HCT116 (cell line): ENCODE measurements around the gene PARD6G. TPM values are rescaled to one million over a fixed set of nuclear protein-coding genes. Genes with fewer than 3 reads are reported as not detected.

Experiments used
- ATAC-seq: fragments of 200-7000 bp; cut with Tn5 transposase; 2 replicates; pipeline ENCODE4 v1.9.1; 2020; ENCODE audit warnings: mild to moderate bottlenecking, moderate library complexity
- BruUV-seq: library from RNA; stranded (reverse); fragments of 400-500 nt; replicated peaks from 2 replicates; lab custom pipeline; 2021; lab: Mats Ljungman, UMichigan
- CTCF ChIA-PET: fragments of 300-600 bp; sonication (Branson Sonifier 250); formaldehyde crosslinking; loops from one replicate; lab custom pipeline; 2021; ENCODE audit warnings: antibody characterized with exemption; lab: Charles Lee
- POLR2A ChIA-PET: fragments of 300-600, 350-600 bp; sonication (Branson Sonifier 250); formaldehyde crosslinking; loops from one replicate; lab custom pipeline; 2021; ENCODE audit warnings: antibody characterized with exemption; lab: Charles Lee
- RAD21 ChIA-PET, 2 experiments: fragments of 300-600 bp; sonication (Branson Sonifier 250); formaldehyde crosslinking; loops; one replicate each; lab custom pipeline; 2023; ENCODE audit warnings: low total read pairs in 2 of 2; ENCODE audit not compliant: uncharacterized antibody in 2 of 2, unreplicated experiment in 2 of 2, low non-redundant PET in 1 of 2; lab: Charles Lee
- DNase-seq: peaks from one replicate; pipeline ENCODE4 v3.0.0-alpha.2; 2010; ENCODE audit warnings: low read depth, low spot score
- H2AFZ ChIP-seq: fragments of 200-600 bp; shearing (Covaris generic), sonication (generic); 2 replicates; pipeline ENCODE4 v1.6.1; 2017; ENCODE audit warnings: low read depth, mixed run types, mixed read lengths, antibody characterized with exemption, low read length; ENCODE audit not compliant: poor library complexity, severe bottlenecking
- H3K27ac ChIP-seq: 2 replicates; pipeline ENCODE4 v1.5.1; 2012; ENCODE audit warnings: low read depth, low read length
- H3K27me3 ChIP-seq: fragments of 200-600 bp; sonication (generic); 2 replicates; pipeline ENCODE4 v1.6.1; 2016; ENCODE audit warnings: mixed run types, low read length, mixed read lengths; ENCODE audit not compliant: insufficient read depth
- H3K36me3 ChIP-seq, 2 experiments: fragments of 200-500 bp in 1 of 2; fragments of 200-600 bp in 1 of 2; sonication (Bioruptor generic) in 1 of 2; sonication (generic) in 1 of 2; 2 replicates each; pipeline versions ENCODE4 v1.5.1 to v1.6.1; 2014 to 2016; ENCODE audit warnings: low read length in 2 of 2, inconsistent platforms in 1 of 2, mixed read lengths in 1 of 2, mixed run types in 1 of 2; ENCODE audit not compliant: insufficient read depth in 2 of 2, control insufficient read depth in 1 of 2
- H3K4me1 ChIP-seq, 2 experiments: fragments of 200-600 bp in 1 of 2; sonication (generic) in 1 of 2; 2 replicates each; pipeline versions ENCODE4 v1.5.1 to v1.6.1; 2012 to 2017; ENCODE audit warnings: low read length in 2 of 2, inconsistent platforms in 1 of 2, mild to moderate bottlenecking in 1 of 2, mixed read lengths in 1 of 2, mixed run types in 1 of 2, moderate library complexity in 1 of 2; ENCODE audit not compliant: insufficient read depth in 2 of 2, control insufficient read depth in 1 of 2
- H3K4me2 ChIP-seq: fragments of 200-600 bp; sonication (generic); 2 replicates; pipeline ENCODE4 v1.6.1; 2017; ENCODE audit warnings: mixed run types, low read length, mixed read lengths
- H3K4me3 ChIP-seq, 2 experiments: fragments of 200-600 bp in 1 of 2; sonication (generic) in 1 of 2; replicated peaks in 1 of 2; 2 replicates each; pipeline ENCODE4 v1.5.1; 2011 to 2016; ENCODE audit warnings: low read length in 2 of 2, control low read depth in 1 of 2, low read depth in 1 of 2, mild to moderate bottlenecking in 1 of 2, mixed read lengths in 1 of 2, mixed run types in 1 of 2
- H3K79me2 ChIP-seq: fragments of 200-600 bp; sonication (generic); 2 replicates; pipeline ENCODE4 v1.6.1; 2017; ENCODE audit warnings: mild to moderate bottlenecking, mixed run types, low read length, moderate library complexity, mixed read lengths; ENCODE audit not compliant: insufficient read depth
- H3K9ac ChIP-seq: fragments of 200-600 bp; sonication (generic); 2 replicates; pipeline ENCODE4 v1.6.1; 2016; ENCODE audit warnings: low read length, mixed read lengths
- H3K9me2 ChIP-seq: fragments of 200-600 bp; sonication (generic), shearing (Covaris generic); 2 replicates; pipeline ENCODE4 v1.6.1; 2017; ENCODE audit warnings: mixed run types, mild to moderate bottlenecking, moderate library complexity; ENCODE audit not compliant: insufficient read depth
- H3K9me3 ChIP-seq, 2 experiments: fragments of 200-500 bp in 1 of 2; fragments of 200-600 bp in 1 of 2; sonication (Bioruptor generic) in 1 of 2; sonication (generic) in 1 of 2; 2 replicates each; pipeline ENCODE4 v1.6.1; 2014 to 2017; ENCODE audit warnings: low read length in 2 of 2, mixed read lengths in 2 of 2, inconsistent platforms in 1 of 2, low read depth in 1 of 2, mild to moderate bottlenecking in 1 of 2, mixed run types in 1 of 2, moderate library complexity in 1 of 2; ENCODE audit not compliant: control insufficient read depth in 1 of 2, insufficient read depth in 1 of 2
- H4K20me1 ChIP-seq: fragments of 200-600 bp; sonication (generic), shearing (Covaris generic); 2 replicates; pipeline ENCODE4 v1.6.1; 2017; ENCODE audit warnings: mixed run types, mild to moderate bottlenecking, moderate library complexity; ENCODE audit not compliant: insufficient read depth
- CEBPB ChIP-seq: IDR thresholded peaks from 2 replicates; pipeline ENCODE4 v1.6.1; 2012; ENCODE audit warnings: low read depth
- EZH2 ChIP-seq: fragments of 200-600 bp; sonication (generic); IDR thresholded peaks from 2 replicates; pipeline ENCODE4 v1.6.1; 2017; ENCODE audit warnings: antibody characterized with exemption, mixed run types
- FOSL1 ChIP-seq: IDR thresholded peaks from 2 replicates; pipeline ENCODE4 v1.6.1; 2012; ENCODE audit warnings: low read depth
- JUND ChIP-seq: IDR thresholded peaks from 2 replicates; pipeline ENCODE4 v1.6.1; 2012
- TCF7L2 ChIP-seq: IDR thresholded peaks from 2 replicates; pipeline ENCODE4 v1.7.0; 2011; ENCODE audit warnings: borderline replicate concordance, inconsistent platforms; ENCODE audit not compliant: insufficient read depth, insufficient read length; ENCODE audit errors: extremely low read depth
- YY1 ChIP-seq: IDR thresholded peaks from 2 replicates; pipeline ENCODE4 v1.6.1; 2011; ENCODE audit warnings: low read length, low read depth, moderate library complexity, mild to moderate bottlenecking; ENCODE audit not compliant: insufficient replicate concordance; ENCODE audit errors: extremely low read depth
- ZNF274 ChIP-seq: fragments of 200-500 bp; sonication (Bioruptor generic); IDR thresholded peaks from 2 replicates; pipeline ENCODE4 v1.6.1; 2014; ENCODE audit warnings: mild to moderate bottlenecking, low read depth, low read length, inconsistent platforms
- intact Hi-C: fragments of 100-400 bp; cut with micrococcal nuclease; formaldehyde crosslinking; loops from 2 replicates; pipeline ENCODE4 v1.10.0; 2022
- total RNA-seq: library from RNA; stranded (reverse); gene quantifications from one replicate; pipeline ENCODE4 v1.2.1, GENCODE V29; 2021; ENCODE audit not compliant: unreplicated experiment
- TF ChIP-seq, protein P1 (sequence below): IDR thresholded peaks from 2 replicates; pipeline ENCODE4 v1.6.1; 2012; ENCODE audit warnings: low read depth

PARD6G gene
- total RNA-seq, 1 experiment from 2014 or later = 12.8 TPM

GRCh38 chr18:80137976-80138375, 109.3 kb downstream of the PARD6G start:
- RAD21 ChIA-PET = no interaction called here
- no peak overlapping the region for H3K4me2 ChIP-seq
- ATAC-seq (no peak), DNase-seq (no peak)
- no peaks in the 10 kb centered on the region for H3K9me2 ChIP-seq
- no TSS peak for BruUV-seq
- POLR2A ChIA-PET = no interaction called here
- CTCF ChIA-PET = no interaction called here
- H3K9ac ChIP-seq = no peak overlapping the region
- H3K36me3 ChIP-seq = peaks cover 46 to 69% of the 10 kb centered on the region in 2 experiments
- H3K27me3 ChIP-seq = no peaks in the 10 kb centered on the region
- H2AFZ ChIP-seq = no peak overlapping the region
- H3K4me3 ChIP-seq = no peak overlapping the region
- H4K20me1 ChIP-seq = peaks cover 9% of the 10 kb centered on the region; the same call in 1 of the 2 replicates
- H3K4me1 ChIP-seq = no peaks in the 10 kb centered on the region
- H3K27ac ChIP-seq = no peak overlapping the region
- H3K79me2 ChIP-seq = peaks cover 65% of the 10 kb centered on the region
- H3K9me3 ChIP-seq = no peaks in the 10 kb centered on the region
- intact Hi-C loops = no loop called here
- no peak for TF ChIP-seq ZNF274
- no peak for TF ChIP-seq TCF7L2
- TF ChIP-seq EZH2 = no peak
- no peak for TF ChIP-seq CEBPB
- no peak for TF ChIP-seq JUND
- TF ChIP-seq YY1 = no peak
- TF ChIP-seq FOSL1 = no peak
- TF ChIP-seq, protein P1, sequence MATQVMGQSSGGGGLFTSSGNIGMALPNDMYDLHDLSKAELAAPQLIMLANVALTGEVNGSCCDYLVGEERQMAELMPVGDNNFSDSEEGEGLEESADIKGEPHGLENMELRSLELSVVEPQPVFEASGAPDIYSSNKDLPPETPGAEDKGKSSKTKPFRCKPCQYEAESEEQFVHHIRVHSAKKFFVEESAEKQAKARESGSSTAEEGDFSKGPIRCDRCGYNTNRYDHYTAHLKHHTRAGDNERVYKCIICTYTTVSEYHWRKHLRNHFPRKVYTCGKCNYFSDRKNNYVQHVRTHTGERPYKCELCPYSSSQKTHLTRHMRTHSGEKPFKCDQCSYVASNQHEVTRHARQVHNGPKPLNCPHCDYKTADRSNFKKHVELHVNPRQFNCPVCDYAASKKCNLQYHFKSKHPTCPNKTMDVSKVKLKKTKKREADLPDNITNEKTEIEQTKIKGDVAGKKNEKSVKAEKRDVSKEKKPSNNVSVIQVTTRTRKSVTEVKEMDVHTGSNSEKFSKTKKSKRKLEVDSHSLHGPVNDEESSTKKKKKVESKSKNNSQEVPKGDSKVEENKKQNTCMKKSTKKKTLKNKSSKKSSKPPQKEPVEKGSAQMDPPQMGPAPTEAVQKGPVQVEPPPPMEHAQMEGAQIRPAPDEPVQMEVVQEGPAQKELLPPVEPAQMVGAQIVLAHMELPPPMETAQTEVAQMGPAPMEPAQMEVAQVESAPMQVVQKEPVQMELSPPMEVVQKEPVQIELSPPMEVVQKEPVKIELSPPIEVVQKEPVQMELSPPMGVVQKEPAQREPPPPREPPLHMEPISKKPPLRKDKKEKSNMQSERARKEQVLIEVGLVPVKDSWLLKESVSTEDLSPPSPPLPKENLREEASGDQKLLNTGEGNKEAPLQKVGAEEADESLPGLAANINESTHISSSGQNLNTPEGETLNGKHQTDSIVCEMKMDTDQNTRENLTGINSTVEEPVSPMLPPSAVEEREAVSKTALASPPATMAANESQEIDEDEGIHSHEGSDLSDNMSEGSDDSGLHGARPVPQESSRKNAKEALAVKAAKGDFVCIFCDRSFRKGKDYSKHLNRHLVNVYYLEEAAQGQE = no peak
